Endothelial cell (in vitro differentiated cells): ENCODE measurements around the gene MITF. TPM values are rescaled to one million over a fixed set of nuclear protein-coding genes. Genes with fewer than 3 reads are reported as not detected.

ENCODE experiments used
- DNase-seq: peaks from one replicate; pipeline ENCODE4 v3.0.0; 2021; ENCODE audit warnings: low spot score
- H3K27ac Mint-ChIP-seq: one replicate; pipeline ENCODE4 v1.8.0; 2021; ENCODE audit warnings: mixed read lengths, inconsistent platforms; ENCODE audit not compliant: unreplicated experiment
- H3K27me3 Mint-ChIP-seq: one replicate; pipeline ENCODE4 v1.8.0; 2021; ENCODE audit warnings: mild to moderate bottlenecking, moderate library complexity, mixed read lengths, inconsistent platforms; ENCODE audit not compliant: unreplicated experiment
- H3K36me3 Mint-ChIP-seq: one replicate; pipeline ENCODE4 v1.8.0; 2021; ENCODE audit warnings: mild to moderate bottlenecking, low read depth, mixed read lengths, inconsistent platforms; ENCODE audit not compliant: unreplicated experiment
- H3K4me1 Mint-ChIP-seq: one replicate; pipeline ENCODE4 v1.8.0; 2021; ENCODE audit warnings: mild to moderate bottlenecking, mixed read lengths, inconsistent platforms; ENCODE audit not compliant: unreplicated experiment
- H3K4me3 Mint-ChIP-seq: one replicate; pipeline ENCODE4 v1.8.0; 2021; ENCODE audit warnings: mild to moderate bottlenecking, mixed read lengths, inconsistent platforms; ENCODE audit not compliant: unreplicated experiment
- H3K9me3 Mint-ChIP-seq: one replicate; pipeline ENCODE4 v1.8.0; 2021; ENCODE audit warnings: mixed read lengths, inconsistent platforms; ENCODE audit not compliant: unreplicated experiment
- total RNA-seq: library from RNA; stranded (reverse); fragmentation: NEBNext Ultra II Directional; extraction: Animal tissue kit (Norgen Biotek cat#: 25700); gene quantifications from one replicate; pipeline ENCODE4 v1.2.1, GENCODE V29; 2021; ENCODE audit not compliant: unreplicated experiment
- TF ChIP-seq, protein P1 (sequence below): fragments of 200-600 bp; sonication (generic); IDR thresholded peaks from one replicate; pipeline ENCODE4 v1.5.0; 2021; ENCODE audit warnings: antibody characterized with exemption; ENCODE audit not compliant: unreplicated experiment

Gene MITF
- total RNA-seq, 1 donor from 2014 or later: 1.7 TPM

DNA sequence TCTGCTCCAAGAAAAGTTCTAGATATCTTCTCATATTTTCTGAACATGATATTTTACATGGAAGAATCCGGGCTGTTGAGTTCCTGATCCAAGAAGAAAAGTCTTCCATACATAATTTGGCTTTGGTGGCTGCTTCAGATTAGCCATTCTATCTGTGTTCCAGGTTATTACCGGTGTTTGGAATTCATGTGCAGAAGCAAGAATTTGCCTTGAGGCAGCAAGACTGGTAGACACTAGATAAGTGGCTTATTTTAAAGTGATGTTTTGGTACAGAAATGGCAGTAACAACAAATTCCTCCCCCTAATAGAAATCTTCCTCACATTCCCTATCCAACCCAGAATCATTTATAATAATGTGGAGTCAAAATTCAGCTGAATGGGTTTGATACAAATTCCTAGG, 29.2 kb downstream of the MITF start:
- DNase-seq: no peak
- H3K4me3 Mint-ChIP-seq: no peak overlapping the region
- no peaks in the 10 kb centered on the region for H3K36me3 Mint-ChIP-seq
- H3K9me3 Mint-ChIP-seq: no peaks in the 10 kb centered on the region
- no peaks in the 10 kb centered on the region for H3K27me3 Mint-ChIP-seq
- no peak overlapping the region for H3K27ac Mint-ChIP-seq
- TF ChIP-seq, protein P1, sequence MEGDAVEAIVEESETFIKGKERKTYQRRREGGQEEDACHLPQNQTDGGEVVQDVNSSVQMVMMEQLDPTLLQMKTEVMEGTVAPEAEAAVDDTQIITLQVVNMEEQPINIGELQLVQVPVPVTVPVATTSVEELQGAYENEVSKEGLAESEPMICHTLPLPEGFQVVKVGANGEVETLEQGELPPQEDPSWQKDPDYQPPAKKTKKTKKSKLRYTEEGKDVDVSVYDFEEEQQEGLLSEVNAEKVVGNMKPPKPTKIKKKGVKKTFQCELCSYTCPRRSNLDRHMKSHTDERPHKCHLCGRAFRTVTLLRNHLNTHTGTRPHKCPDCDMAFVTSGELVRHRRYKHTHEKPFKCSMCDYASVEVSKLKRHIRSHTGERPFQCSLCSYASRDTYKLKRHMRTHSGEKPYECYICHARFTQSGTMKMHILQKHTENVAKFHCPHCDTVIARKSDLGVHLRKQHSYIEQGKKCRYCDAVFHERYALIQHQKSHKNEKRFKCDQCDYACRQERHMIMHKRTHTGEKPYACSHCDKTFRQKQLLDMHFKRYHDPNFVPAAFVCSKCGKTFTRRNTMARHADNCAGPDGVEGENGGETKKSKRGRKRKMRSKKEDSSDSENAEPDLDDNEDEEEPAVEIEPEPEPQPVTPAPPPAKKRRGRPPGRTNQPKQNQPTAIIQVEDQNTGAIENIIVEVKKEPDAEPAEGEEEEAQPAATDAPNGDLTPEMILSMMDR: no peak
- H3K4me1 Mint-ChIP-seq: peaks cover 9% of the 10 kb centered on the region

DNA sequence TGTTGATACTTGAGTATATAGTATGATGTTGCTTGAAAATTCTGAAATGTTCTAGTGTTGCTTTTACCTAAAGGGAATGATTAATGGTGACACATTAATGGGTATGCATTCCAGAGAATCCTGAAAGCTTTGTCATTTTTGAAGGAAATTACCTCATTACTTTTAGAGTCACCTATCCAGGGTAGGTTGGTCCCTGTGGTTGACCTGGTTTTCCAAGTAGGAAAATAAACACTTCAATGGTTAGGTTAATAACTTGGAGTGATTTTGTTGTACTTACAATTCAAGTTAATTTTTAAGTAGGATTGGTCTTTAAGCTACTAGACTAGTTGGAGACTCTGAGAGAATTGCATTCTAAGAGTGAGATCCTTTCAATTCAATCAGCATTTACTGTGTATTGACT, 31.0 kb downstream of the MITF start:
- no peaks in the 10 kb centered on the region for H3K27me3 Mint-ChIP-seq
- H3K36me3 Mint-ChIP-seq: no peaks in the 10 kb centered on the region
- no peak for DNase-seq
- no peaks in the 10 kb centered on the region for H3K9me3 Mint-ChIP-seq
- H3K27ac Mint-ChIP-seq: no peak overlapping the region
- no peak overlapping the region for H3K4me3 Mint-ChIP-seq
- TF ChIP-seq, protein P1: no peak
- peaks cover 6% of the 10 kb centered on the region for H3K4me1 Mint-ChIP-seq

DNA sequence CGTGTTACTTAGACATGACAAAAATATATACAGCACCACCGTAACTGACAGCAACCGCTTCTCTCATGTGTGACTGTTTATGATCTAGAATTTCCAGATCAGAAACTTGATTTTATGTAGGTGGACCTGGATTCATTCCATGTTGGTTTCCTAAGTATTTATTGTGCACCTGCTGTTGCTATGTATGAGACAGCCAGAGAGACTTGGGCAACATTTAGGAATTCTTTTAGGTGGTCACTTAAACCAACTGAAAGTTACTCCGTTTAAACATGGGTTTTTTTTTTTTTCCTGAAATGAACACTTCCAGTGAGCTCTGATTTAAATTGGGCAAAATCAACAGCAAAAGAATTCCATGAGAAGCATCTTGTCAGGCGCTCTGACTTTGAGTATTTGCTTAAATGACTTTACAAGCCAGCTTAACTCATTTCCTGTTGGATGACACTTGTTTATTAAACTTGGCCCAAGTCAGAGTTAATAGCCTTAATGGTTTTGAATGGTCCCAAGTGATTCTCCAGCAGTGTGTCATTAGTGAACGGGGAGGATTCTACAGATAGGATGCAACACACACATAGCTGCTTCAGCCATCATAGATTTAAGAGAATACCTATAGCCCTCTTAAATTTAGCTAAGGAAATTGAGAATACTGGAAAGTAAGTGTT, 31.8 kb downstream of the MITF start:
- no peak for DNase-seq
- TF ChIP-seq, protein P1: no peak
- H3K4me1 Mint-ChIP-seq: peaks cover 7% of the 10 kb centered on the region
- H3K36me3 Mint-ChIP-seq: no peaks in the 10 kb centered on the region
- no peaks in the 10 kb centered on the region for H3K9me3 Mint-ChIP-seq
- H3K27me3 Mint-ChIP-seq: no peaks in the 10 kb centered on the region
- no peak overlapping the region for H3K27ac Mint-ChIP-seq
- H3K4me3 Mint-ChIP-seq: no peak overlapping the region

DNA sequence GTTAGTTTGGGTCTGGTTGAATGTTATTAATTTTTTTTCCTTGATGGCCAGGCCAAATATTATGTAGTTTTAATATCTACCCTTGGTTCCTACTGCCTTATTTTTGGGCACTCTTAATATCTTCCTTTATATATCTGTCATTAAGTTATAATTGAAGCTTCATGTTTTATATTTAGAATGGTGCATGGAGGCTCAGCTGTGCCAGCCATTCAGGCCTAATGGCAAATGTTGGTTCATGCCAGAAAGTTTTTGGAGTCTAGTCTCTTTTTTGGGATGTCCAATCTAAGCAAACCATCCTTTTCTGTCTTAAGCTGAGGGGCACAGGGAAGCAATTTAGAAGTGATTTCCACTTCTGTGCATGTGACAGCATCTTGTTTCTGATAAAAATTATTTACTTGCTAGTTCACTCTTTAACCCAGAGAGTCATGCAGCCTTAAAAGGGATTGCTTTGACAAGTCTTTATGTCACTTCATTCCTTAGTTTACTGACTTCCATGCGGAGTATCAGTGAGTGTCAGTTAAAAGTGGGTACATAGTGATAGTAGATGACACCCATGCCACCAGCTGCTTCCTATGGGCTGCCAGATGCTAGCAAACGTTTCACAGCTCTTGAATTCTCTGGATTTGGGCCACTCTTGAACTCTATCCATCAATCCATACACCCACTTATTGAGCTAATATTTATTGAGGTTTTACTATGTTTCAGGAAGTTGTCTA, 33.0 kb downstream of the MITF start:
- TF ChIP-seq, protein P1: no peak
- Mint-ChIP-seq H3K4me1 (peaks cover 7% of the 10 kb centered on the region), H3K9me3 (no peaks in the 10 kb centered on the region), H3K27me3 (no peaks in the 10 kb centered on the region), H3K36me3 (no peaks in the 10 kb centered on the region), H3K27ac (no peak overlapping the region), H3K4me3 (no peak overlapping the region)
- no peak for DNase-seq

DNA sequence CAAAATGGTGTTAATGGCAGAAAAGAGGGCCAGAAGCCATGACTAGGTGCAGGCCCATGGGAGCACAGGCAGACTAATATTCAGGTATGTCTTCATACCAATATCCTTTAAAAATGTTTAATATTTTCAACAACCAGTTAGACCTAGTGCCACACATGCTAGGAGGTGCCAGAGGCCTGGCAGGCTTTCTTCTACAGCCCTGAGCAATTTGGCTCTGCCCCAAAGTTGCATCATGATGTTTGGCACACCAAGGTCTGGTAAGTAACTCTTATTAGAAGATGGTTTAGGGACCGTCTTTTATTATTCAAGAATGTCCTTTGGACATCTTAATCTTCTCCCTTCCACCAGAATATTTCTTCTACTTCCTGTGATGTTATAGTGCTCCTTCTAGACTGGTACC, 34.8 kb downstream of the MITF start:
- Mint-ChIP-seq H3K4me1 (peaks cover 7% of the 10 kb centered on the region), H3K27me3 (no peaks in the 10 kb centered on the region), H3K9me3 (no peaks in the 10 kb centered on the region), H3K36me3 (no peaks in the 10 kb centered on the region), H3K27ac (no peak overlapping the region), H3K4me3 (no peak overlapping the region)
- TF ChIP-seq, protein P1: no peak
- DNase-seq: no peak
